SK-N-MC (cell line): Measurements from ENCODE around the gene TRIM75.

Source experiments
- EZH2 ChIP-seq: fragments of 200-600 bp; sonication (generic); IDR thresholded peaks from one replicate; pipeline ENCODE4 v1.6.1; 2017; ENCODE audit warnings: antibody characterized with exemption
- POLR2AphosphoS5 ChIP-seq: IDR thresholded peaks from 2 replicates; pipeline ENCODE4 v1.6.1; 2012; ENCODE audit warnings: mild to moderate bottlenecking, low read depth, low read length, borderline replicate concordance

DNA sequence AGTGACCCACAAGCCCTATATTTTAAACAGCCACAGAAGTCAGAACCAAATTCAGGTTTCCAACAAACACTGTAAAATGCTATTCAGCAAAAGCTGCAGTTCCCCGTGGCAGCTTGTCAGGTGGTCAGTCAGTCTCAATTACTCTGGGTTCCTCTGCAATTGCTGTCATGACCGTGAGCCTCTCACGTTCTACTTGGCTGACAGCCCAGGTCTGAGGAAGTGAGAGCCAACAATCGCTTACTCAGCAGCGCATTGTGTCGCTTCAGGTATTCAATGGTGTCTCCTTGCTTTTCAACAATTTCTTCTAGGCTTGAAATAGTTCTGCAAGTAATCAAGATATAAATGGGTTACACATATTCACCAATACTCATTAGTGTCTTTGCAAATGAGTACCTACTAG lies 25.8 kb downstream of the TRIM75 start:
- no peak for TF ChIP-seq POLR2AphosphoS5
- TF ChIP-seq EZH2 = no peak
